Measurements from ENCODE around the gene TNFRSF8.

DNA sequence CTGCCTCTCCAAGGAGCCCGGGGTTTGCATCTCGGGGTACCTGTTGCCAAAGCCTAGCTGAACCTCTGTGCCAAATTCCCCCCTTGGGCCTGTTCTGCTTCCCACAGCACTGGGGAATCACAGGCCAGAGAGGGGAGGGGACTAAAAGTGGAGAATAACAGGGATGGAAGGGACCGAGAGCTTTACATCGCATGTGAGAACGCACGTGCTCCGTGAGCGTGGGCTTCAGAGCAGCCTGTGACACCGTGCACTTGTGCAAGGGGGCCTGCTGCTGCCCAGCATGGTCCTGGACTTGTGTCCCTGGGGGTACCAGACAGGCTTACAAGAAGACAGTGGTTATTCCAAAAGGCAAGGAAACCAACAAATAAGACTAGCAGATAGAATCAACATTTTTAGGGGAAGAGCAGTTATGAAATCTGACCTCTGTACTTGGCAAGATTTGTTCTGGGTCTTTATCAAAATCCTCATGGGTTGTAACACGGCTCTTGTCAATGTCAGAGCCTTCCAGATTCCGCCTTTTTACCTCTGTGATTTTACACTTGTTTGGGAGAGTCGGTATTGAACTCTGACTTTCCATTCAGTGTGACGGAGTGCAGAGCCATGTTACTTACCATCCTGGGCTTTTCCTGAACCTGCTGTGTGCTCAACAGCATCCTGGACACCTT, 67.5 kb downstream of the TNFRSF8 start:
- TF ChIP-seq, protein P1, sequence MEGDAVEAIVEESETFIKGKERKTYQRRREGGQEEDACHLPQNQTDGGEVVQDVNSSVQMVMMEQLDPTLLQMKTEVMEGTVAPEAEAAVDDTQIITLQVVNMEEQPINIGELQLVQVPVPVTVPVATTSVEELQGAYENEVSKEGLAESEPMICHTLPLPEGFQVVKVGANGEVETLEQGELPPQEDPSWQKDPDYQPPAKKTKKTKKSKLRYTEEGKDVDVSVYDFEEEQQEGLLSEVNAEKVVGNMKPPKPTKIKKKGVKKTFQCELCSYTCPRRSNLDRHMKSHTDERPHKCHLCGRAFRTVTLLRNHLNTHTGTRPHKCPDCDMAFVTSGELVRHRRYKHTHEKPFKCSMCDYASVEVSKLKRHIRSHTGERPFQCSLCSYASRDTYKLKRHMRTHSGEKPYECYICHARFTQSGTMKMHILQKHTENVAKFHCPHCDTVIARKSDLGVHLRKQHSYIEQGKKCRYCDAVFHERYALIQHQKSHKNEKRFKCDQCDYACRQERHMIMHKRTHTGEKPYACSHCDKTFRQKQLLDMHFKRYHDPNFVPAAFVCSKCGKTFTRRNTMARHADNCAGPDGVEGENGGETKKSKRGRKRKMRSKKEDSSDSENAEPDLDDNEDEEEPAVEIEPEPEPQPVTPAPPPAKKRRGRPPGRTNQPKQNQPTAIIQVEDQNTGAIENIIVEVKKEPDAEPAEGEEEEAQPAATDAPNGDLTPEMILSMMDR (conservative IDR thresholded peaks at IDR 0.05 in 1 of 2, IDR thresholded peaks at IDR 0.05 in 1 of 2; ENCODE audit: low read depth in 1 of 2, low read length in 2 of 2): no peak
- TF ChIP-seq EZH2 (IDR thresholded peaks at IDR 0.05; ENCODE audit: low read length, missing control alignments): no peak
